Endothelial cell of umbilical vein (primary cell): ENCODE results near the gene LYPD1. TPM values are rescaled to one million over a fixed set of nuclear protein-coding genes. Genes with fewer than 3 reads are reported as not detected.

Source experiments
- BruUV-seq: library from RNA; stranded (reverse); fragments of 400-500 nt; replicated peaks from 2 replicates; lab custom pipeline; 2021; lab: Mats Ljungman, UMichigan
- CTCF ChIA-PET: fragments of 300-600, 350-600 bp; sonication (Branson Sonifier 250); formaldehyde crosslinking; loops from one replicate; lab custom pipeline; 2021; ENCODE audit warnings: antibody characterized with exemption, inconsistent platforms; lab: Charles Lee
- POLR2A ChIA-PET: fragments of 300-600, 350-600 bp; sonication (Branson Sonifier 250); formaldehyde crosslinking; loops from one replicate; lab custom pipeline; 2021; ENCODE audit warnings: antibody characterized with exemption, inconsistent platforms; lab: Charles Lee
- DNase-seq: peaks from one replicate; pipeline ENCODE4 v3.0.0-alpha.2; 2011; ENCODE audit warnings: low read depth, low spot score
- FAIRE-seq: peaks from 2 replicates; lab custom pipeline; 2011; peaks lifted over from hg19 to GRCh38; lab: Jason Lieb, UNC
- H2AFZ ChIP-seq: 2 replicates; pipeline ENCODE4 v1.6.0; 2012; ENCODE audit warnings: low read depth, low read length, control low read depth, inconsistent platforms
- H3K27ac ChIP-seq: 2 replicates; pipeline ENCODE4 v1.5.1; 2011; ENCODE audit warnings: low read depth, mild to moderate bottlenecking, control low read depth, low read length, moderate library complexity; ENCODE audit not compliant: insufficient read depth
- H3K27me3 ChIP-seq, 2 experiments: 2 replicates each; pipeline versions ENCODE4 v1.6.0 to v1.6.1; 2011; ENCODE audit warnings: low read length in 2 of 2, mixed read lengths in 1 of 2; ENCODE audit not compliant: control insufficient read depth in 2 of 2, insufficient read depth in 2 of 2
- H3K36me3 ChIP-seq, 2 experiments: 2 replicates in 1 of 2; 3 replicates in 1 of 2; pipeline ENCODE4 v1.5.1; 2011; ENCODE audit warnings: low read length in 2 of 2, mild to moderate bottlenecking in 1 of 2, moderate library complexity in 1 of 2; ENCODE audit not compliant: control insufficient read depth in 2 of 2, insufficient read depth in 2 of 2; ENCODE audit errors: extremely low read depth in 1 of 2
- H3K4me1 ChIP-seq: 3 replicates; pipeline ENCODE4 v1.5.1; 2011; ENCODE audit warnings: mild to moderate bottlenecking, low read length; ENCODE audit not compliant: control insufficient read depth, insufficient read depth; ENCODE audit errors: extremely low read depth
- H3K4me2 ChIP-seq: 2 replicates; pipeline ENCODE4 v1.6.1; 2011; ENCODE audit warnings: low read length, control low read depth, mixed read lengths; ENCODE audit not compliant: insufficient read depth
- H3K4me3 ChIP-seq, 3 experiments: fragments of 200-600 bp in 1 of 3; sonication (generic), shearing (Covaris generic) in 1 of 3; replicated peaks in 1 of 3; 2 replicates each; pipeline ENCODE4 v1.5.1; 2011 to 2016; ENCODE audit warnings: control low read depth in 3 of 3, low read length in 3 of 3, mild to moderate bottlenecking in 2 of 3, inconsistent platforms in 1 of 3, low read depth in 1 of 3, moderate library complexity in 1 of 3; ENCODE audit not compliant: insufficient read depth in 1 of 3
- H3K79me2 ChIP-seq: 2 replicates; pipeline ENCODE4 v1.6.0; 2012; ENCODE audit warnings: low read length, inconsistent platforms; ENCODE audit not compliant: control insufficient read depth, insufficient read depth
- H3K9ac ChIP-seq: replicated peaks from 2 replicates; pipeline ENCODE3; 2011; ENCODE audit warnings: low read length, control low read depth; ENCODE audit not compliant: insufficient read depth; ENCODE audit errors: extremely low read depth
- H3K9me1 ChIP-seq: replicated peaks from 3 replicates; pipeline ENCODE4 v1.6.0; 2011; ENCODE audit warnings: mild to moderate bottlenecking, low read length; ENCODE audit not compliant: control insufficient read depth, insufficient read depth; ENCODE audit errors: extremely low read depth
- H3K9me3 ChIP-seq: replicated peaks from 2 replicates; pipeline ENCODE4 v1.5.1; 2012; ENCODE audit warnings: low read length, inconsistent platforms; ENCODE audit not compliant: control insufficient read depth, insufficient read depth
- H4K20me1 ChIP-seq: replicated peaks from 2 replicates; pipeline ENCODE3; 2011; ENCODE audit warnings: mild to moderate bottlenecking, low read length; ENCODE audit not compliant: control insufficient read depth, insufficient read depth; ENCODE audit errors: extremely low read depth
- EZH2 ChIP-seq: IDR thresholded peaks from 2 replicates; pipeline ENCODE4 v1.6.1; 2012; ENCODE audit warnings: borderline replicate concordance, low read depth, mild to moderate bottlenecking, moderate library complexity, low read length, inconsistent platforms; ENCODE audit not compliant: severe bottlenecking
- FOS ChIP-seq: IDR thresholded peaks from 2 replicates; pipeline ENCODE4 v1.6.1; 2011; ENCODE audit warnings: mild to moderate bottlenecking, low read length, moderate library complexity, borderline replicate concordance; ENCODE audit not compliant: insufficient read depth
- GATA2 ChIP-seq: IDR thresholded peaks from 2 replicates; pipeline ENCODE4 v1.7.0; 2011; ENCODE audit warnings: low read depth, mild to moderate bottlenecking, moderate library complexity, mixed read lengths, low read length; ENCODE audit not compliant: insufficient read length, insufficient read depth
- MYC ChIP-seq: IDR thresholded peaks from one replicate; pipeline ENCODE4 v1.6.1; 2011; ENCODE audit warnings: mild to moderate bottlenecking, low read depth, low read length
- POLR2A ChIP-seq: IDR thresholded peaks from 2 replicates; pipeline ENCODE4 v1.6.1; 2012; ENCODE audit warnings: low read depth, mild to moderate bottlenecking, control low read depth, low read length
- POLR2AphosphoS5 ChIP-seq: IDR thresholded peaks from 2 replicates; pipeline ENCODE4 v1.6.1; 2012; ENCODE audit warnings: low read depth, mild to moderate bottlenecking, control low read depth, low read length, moderate library complexity; ENCODE audit not compliant: insufficient read depth
- dilution Hi-C: fragments of 300-500 bp; cut with MboI; formaldehyde crosslinking; loops from one replicate; pipeline ENCODE4 v1.15.0; 2019; ENCODE audit warnings: low sequenced_read_pairs; ENCODE audit not compliant: extremely low pct_ligation_motif_present
- intact Hi-C: fragments of 100-400 bp; cut with micrococcal nuclease; formaldehyde crosslinking; loops from one replicate; pipeline ENCODE4 v1.10.0; 2022
- polyA plus RNA-seq, 4 experiments: library from polyadenylated mRNA; depleted of rRNA in 3 of 4; stranded (reverse) in 3 of 4; unstranded in 1 of 4; fragments of >200 nt; gene quantifications; 2 replicates each; pipeline versions ENCODE4 v1.2.1 to v1.2.3, GENCODE V29; 2011 to 2012; ENCODE audit warnings: missing spikeins in 1 of 4
- total RNA-seq: library from RNA; stranded (reverse); gene quantifications from 2 replicates; pipeline ENCODE4 v1.2.3, GENCODE V29; 2021
- TF ChIP-seq, protein P1 (sequence below), 2 donors: IDR thresholded peaks; 1 replicate in 1 of 2; 2 replicates in 1 of 2; pipeline ENCODE4 v1.5.1; 2011; ENCODE audit warnings: low read length in 2 of 2, mild to moderate bottlenecking in 2 of 2, moderate library complexity in 2 of 2, control low read depth in 1 of 2, inconsistent platforms in 1 of 2, low read depth in 1 of 2; ENCODE audit not compliant: insufficient read depth in 1 of 2; ENCODE audit errors: extremely low read depth in 1 of 2
- TF ChIP-seq, protein P2 (sequence below): IDR thresholded peaks from 2 replicates; pipeline ENCODE4 v1.6.1; 2011; ENCODE audit not compliant: insufficient read depth, insufficient read length

LYPD1 gene
- total and polyA plus RNA-seq, 2 donors (not counting 3 experiments of a cell fraction or from before 2014, with no cell fraction given), result 76.6 to 105 TPM

DNA sequence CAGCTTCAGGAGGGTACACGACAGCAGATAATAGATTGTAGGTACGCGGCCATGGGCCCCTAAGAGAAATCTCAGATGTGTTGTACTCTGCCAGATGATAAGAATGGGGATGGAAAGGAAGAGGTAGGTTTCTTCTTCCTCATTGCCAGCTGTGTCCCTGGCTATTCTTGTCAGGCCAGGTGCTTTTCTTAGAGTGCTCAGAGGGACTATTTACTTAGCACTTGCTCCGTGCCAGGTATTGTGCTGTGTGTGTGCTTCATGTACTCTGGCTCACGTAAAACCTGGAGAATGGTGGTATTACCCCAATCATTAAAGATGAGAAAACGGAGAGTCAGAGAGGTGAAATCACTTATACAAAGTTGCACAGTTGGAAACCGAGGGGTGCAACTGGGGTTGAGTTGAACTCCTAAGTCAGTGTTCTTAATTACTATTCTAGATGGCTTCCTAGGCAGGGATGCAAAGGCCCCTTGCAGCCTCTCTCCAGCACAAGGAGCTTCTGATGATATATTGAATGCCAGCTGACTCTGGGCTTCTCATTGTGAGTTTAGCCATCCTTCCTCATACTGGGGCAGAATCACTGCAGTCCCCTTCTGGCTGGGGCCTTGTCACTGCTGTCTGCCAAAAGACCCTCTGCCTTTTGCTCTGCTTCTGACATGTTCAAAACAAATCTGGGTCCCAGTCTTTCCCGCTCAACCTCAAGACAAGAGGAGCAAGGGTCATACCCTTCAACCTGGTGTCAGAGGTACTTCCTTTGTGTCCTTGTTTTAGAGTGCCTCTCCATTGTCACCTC, 60.7 kb downstream of the LYPD1 start:
- Histone ChIP-seq H3K9ac (no peak overlapping the region), H3K4me3 (no peak overlapping the region), H3K27ac (no peak overlapping the region), H3K79me2 (no peaks in the 10 kb centered on the region), H3K9me3 (no peaks in the 10 kb centered on the region), H2AFZ (no peak overlapping the region), H4K20me1 (no peaks in the 10 kb centered on the region), H3K4me2 (no peak overlapping the region), H3K36me3 (no peaks in the 10 kb centered on the region), H3K27me3 (no peaks in the 10 kb centered on the region), H3K9me1 (no peaks in the 10 kb centered on the region), H3K4me1 (no peaks in the 10 kb centered on the region)
- dilution Hi-C loops, result no loop called here
- no TSS peak for BruUV-seq
- CTCF ChIA-PET, result no interaction called here
- FAIRE-seq (no peak), DNase-seq (no peak)
- intact Hi-C loops, result no loop called here
- POLR2A ChIA-PET, result no interaction called here
- TF ChIP-seq, protein P1, sequence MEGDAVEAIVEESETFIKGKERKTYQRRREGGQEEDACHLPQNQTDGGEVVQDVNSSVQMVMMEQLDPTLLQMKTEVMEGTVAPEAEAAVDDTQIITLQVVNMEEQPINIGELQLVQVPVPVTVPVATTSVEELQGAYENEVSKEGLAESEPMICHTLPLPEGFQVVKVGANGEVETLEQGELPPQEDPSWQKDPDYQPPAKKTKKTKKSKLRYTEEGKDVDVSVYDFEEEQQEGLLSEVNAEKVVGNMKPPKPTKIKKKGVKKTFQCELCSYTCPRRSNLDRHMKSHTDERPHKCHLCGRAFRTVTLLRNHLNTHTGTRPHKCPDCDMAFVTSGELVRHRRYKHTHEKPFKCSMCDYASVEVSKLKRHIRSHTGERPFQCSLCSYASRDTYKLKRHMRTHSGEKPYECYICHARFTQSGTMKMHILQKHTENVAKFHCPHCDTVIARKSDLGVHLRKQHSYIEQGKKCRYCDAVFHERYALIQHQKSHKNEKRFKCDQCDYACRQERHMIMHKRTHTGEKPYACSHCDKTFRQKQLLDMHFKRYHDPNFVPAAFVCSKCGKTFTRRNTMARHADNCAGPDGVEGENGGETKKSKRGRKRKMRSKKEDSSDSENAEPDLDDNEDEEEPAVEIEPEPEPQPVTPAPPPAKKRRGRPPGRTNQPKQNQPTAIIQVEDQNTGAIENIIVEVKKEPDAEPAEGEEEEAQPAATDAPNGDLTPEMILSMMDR (IDR thresholded peaks at IDR 0.05; ENCODE audit: extremely low read depth in 1 of 2, insufficient read depth in 1 of 2, low read depth in 1 of 2, low read length in 2 of 2), result no peak
- TF ChIP-seq EZH2 (no peak), POLR2A (no peak), GATA2 (no peak), FOS (no peak), MYC (no peak), POLR2AphosphoS5 (no peak)
- TF ChIP-seq, protein P2, sequence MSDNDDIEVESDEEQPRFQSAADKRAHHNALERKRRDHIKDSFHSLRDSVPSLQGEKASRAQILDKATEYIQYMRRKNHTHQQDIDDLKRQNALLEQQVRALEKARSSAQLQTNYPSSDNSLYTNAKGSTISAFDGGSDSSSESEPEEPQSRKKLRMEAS, result no peak
